NCI-H526 (cell line): ENCODE data around the gene PREX1.

Experiments used
- DNase-seq, 2 experiments: peaks; one replicate each; lab custom pipeline; 2025; lab: John Stamatoyannopoulos, UW

Gene PREX1

DNA sequence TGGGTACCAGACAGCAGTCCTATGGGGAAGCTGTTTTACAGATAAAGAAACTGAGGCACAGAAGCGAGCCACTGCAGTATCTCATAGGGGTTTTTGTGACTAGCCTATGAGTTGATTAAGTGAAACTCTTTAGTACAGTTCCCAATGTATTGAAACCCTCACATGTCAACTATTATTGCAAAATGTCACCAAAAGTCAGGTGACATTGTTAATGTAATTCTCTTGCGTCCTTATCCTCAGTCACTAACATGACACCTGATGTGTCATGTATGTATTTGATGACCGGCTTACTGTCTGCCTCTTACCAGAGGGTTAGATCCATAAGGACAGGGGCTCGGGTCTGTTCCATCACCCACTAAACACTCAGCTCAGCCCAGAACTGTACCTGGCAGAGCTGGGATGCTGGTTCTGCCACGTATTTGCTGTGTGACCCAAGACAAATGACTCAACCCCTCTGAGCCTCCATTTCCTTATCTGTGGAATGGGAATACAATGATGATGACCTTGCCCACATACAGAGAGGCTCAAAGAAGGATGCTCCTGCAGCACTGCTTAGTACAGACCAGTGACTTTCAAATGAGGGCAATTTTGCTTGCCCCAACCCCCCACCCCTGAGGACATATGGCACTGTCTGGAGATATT lies 32.9 kb downstream of the PREX1 start:
- no peak for DNase-seq

DNA sequence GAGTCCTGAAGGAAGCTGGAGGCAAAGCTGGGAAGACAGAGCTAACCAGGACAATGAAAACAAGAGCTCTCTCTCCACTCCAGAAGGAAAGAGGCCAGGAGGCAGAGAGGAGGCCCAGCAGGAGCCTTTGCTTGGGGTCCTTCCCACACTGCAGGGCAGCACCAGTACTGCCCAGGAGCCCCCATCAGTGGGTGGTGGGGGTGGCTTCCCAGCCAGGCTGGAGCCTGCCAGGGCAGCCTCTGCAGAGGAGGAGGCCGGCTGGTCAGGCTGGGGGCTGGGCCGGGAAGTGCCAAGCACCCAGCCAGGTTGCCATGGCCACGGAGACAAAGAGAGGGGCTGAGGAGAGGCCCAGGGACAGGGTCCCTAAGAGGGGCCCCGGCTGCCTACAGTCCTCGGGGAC lies 33.4 kb downstream of the PREX1 start:
- DNase-seq = peak in 1 of 2 experiments; percentile 24

DNA sequence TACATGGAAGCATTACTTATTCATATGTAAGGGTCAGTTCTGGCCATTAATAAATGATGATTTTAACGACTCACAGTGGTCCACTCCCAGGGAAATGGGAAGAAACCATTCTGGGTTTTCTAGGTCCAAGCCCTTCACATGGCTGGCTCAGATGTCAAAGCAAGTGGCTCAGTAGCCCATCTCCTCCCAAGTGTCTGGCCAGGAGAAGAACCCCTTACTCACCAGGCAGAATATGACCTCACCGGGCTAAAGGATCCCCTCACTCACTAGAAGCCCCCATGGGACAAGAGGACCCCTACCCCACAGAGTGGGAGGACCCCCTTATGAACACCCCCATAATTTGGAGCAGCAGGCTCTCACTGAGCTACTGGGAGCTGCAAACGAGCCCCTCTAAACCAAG lies 34.0 kb downstream of the PREX1 start:
- DNase-seq = no peak

DNA sequence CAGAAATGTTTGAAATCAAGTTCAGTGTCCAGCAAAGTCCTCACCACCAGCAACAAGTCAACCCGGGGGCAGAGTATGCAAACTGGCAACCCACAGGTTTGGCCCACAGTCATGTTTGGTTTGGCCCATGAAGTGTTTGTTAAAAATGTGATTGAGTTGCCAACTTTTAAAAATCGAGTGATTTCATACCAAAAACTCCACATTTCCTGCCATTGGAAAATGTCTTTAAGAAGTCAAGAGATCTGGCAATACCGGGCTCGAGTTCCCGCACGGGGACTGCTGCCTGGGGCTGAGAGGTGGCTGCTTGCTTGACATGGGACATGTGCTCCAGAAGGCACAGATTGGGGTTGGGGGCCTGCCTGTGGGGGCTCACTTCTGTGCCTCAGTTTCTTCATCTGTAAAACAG lies 36.1 kb downstream of the PREX1 start:
- no peak for DNase-seq

DNA sequence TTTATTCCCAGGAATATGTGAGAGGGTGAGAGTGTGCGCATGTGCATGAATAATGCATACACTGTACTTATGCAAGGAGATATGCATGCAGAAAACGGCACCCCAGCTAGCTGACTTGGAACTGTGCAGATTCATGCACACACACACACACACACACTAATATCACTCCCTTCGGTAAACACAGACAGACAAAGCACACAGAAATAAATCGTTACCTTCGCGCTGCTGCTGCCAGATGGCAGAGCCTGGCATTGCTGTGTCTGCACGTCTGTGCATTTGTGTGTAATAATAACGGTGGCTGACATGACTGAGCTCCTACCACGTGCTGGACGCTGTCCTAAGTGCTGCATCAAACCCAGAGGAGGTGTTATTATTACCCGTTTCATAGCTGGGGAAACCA lies 36.8 kb downstream of the PREX1 start:
- peak; percentile 77 to 87 for DNase-seq

DNA sequence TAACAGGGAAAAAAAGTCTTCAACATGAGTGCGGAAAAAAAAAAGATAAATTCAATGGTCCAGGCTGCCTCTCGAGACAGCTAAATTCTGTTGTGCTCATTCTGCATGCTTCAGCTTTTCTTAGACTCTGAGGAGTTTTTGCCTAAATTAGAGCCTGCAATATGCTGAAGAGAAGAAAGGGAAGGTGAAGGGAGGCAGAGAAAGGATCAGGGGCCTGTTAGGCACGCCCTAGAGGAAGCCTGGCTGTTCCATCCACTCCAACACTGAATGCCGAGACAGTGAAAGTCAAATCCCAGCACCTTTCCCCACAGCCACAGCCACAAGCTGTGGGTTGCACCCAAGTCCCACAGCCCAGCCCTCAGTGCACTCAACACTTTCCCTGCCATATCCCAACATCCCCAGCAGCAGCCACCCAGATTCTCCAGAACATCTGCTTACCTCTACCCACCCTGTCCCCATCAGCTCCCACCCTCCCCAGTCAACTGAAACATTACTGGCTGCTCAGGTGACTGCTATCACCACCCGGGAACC lies 37.3 kb downstream of the PREX1 start:
- DNase-seq = peak in 1 of 2 experiments; percentile 62

DNA sequence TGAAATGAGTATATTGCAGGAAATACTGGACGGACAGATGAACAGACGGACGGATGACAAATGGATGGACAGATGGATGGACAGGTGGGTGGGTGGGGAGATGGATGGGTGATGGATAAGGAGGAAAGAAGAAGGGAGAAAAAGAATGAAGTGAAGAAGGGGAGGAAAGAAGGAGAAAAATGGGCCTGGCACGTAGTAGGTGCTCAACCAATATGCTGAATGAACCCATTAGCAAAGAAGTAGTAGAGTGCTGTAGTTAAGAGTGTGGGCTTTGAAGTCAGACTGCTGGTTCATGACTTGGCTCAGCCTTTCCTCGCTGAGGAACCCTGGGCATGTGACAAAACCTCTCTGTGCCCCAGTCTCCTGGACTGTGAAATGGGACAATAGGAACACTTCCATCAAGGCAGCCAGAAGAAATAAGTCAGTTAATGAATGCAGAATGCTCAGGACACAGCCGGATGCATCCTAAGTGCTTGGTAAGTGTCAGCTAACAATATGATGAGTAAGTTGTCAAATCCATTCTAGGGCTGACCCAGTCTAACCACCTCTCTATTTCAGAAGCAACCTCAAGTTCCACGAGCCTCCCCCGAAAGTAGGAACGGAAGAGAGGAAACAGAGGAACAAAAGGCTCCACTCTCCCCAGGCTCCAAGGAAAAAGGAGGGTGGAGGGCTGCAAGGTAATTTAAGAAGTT lies 37.9 kb downstream of the PREX1 start:
- DNase-seq = no peak

DNA sequence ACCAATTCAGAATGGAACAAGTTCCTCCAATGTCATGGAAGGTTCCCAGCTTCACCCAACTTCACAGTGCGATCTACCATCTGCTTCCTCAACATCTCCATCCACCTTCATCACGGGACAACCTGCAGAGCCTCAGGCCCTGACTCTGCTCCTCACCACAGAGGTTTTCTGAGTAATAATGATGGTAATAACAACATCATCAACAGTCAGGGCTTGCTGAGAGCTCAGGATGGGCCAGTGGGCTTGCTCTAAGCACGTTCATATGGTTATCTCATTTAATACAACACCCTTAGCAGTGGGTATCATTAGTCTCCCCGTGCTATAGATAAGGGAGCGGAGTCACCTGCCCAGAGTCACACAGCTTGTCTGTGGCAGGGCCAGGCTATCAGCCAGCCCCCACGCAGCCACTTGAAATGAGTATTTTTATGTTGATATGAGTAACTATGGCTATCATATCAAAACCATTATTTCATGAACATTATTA lies 38.6 kb downstream of the PREX1 start:
- DNase-seq = no peak

DNA sequence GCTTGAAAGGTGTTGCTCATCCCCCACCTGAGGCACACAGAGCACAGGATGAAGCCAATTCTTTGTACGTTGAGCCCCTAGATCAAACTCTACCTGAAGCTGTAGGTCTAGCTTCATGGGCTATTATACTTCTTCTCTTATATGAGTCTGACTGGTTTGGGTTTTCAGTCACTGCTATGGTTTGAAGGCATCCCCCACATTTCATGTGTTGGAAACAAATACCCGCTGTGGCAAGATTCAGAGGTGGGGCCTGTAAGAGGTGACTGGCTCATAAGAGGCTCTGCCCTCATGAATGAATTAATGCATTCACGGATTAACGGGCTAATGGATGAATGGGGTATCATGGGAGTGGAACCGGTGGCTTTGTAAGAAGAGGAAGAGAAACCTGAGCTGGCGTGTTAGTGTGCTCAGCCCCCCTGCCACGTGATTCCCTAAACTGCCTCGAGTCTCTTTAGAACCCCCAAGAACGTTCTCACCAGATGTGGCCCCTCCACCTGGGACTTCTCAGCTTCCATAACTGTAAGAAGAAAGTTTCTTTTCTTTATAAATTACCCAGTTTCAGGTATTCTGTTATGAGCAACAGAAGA lies 39.2 kb downstream of the PREX1 start:
- no peak for DNase-seq

DNA sequence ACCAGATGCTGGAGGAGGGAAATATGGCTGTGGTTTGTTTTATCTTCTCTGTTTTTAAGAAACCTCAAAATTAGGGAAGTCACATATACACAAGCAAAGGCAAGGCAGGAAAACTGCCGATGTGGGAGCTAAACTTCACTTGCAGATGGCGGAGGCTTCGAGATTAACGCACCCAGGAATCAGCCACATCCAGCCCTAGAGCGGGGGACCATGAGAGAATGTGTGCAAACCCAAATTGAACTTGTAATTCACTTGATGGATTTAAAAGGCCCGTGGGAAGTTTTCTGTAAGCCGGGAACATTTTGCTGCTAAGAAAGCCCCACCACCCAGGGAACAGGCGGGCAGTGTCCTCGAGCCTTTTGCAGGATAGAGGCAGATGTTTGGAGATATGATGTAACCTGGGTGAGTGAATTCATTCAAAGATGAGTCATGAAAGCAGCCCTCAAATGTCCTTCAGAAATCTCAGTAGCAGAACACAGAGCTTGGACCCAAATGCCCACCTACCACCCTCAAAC lies 39.9 kb downstream of the PREX1 start:
- DNase-seq = no peak

DNA sequence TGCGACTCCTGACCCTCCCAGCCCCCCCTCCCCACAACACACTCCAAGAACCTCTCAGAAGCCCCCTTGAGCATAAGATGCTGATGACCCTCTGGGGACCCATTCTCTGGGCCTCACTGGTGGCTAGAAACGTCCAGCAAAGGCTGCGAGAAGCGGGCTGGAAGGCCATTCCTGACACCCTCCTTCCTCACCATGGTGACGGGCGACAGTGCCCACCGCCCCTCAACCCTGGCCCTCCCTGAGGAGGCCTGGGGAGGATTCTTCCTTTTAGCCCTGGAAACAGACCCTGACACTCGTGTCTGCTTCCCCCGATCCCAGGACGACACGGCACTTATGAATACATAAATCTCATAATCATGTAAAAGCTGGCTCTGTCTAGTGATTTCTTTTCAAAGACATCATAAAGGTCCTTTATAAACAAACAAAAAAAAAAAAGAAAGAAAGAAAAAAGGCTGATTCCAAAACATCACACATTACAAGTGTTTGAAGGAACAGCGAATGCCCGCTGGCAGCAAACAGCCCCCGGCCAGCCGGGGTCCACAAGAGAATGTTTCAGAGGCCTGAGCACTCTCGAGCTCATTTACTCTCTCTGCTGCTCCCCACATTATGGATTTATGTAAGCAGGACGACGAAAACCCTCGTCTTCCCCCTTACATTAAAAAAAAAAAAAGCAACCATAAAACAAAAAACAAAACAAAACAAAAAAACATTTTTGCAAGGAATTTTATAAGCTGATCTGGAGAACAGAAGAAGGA lies 40.7 kb downstream of the PREX1 start:
- no peak for DNase-seq

DNA sequence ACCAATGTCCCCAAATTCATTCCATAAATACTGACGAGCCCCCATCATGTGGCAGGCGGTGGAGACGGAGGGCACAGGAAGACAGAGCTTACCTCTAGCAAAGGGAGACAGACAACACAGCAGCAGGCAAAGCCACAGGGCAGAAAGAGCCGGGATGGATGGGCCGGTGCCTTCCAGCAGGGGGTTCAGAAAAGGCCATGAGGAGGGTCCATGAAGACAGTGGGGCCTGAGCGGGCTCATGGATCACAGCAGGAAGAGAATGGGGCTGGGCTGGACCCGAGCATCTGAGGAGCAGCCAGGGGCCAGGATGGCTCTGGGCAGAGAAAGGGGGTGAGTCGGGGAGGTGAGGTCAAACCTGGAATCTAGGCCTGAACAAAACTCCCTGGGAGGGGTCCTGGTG lies 42.0 kb downstream of the PREX1 start:
- DNase-seq = no peak

DNA sequence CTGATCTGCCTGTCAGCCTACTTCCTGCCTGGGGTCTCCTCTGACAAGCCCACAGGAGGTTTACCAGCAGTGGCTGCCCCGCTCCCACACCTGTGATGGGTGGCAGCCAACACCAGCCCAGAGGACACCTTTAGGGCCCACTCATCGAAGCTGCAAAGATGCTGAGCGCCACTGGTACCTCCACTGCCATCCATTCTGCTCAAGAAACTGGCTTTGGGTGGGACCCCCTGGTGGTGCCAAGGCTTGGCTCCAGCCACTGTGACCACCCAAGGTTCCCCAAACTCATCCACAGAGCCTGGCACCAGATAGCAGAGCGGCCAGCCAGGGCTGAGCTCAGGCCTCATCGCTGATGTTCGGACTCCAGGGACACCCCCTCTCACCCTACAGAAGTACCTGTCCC lies 42.5 kb downstream of the PREX1 start:
- no peak for DNase-seq

DNA sequence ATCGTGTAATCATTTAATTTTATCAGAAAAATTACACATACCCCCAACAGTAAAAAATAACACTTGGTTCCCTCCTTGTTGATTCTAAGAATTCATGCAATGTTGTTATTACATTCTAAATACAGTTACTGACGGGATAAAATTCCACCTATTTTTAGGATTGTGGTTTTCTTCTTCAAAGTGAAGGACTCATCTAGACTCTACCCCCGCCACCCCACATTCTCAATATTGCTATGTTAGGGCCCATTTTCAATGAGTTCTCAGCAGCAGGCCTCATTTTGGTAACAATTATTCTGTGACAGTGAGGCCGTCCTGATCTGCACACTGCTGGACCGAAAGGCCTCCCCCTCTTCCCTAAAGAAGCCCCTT lies 43.5 kb downstream of the PREX1 start:
- no peak for DNase-seq

DNA sequence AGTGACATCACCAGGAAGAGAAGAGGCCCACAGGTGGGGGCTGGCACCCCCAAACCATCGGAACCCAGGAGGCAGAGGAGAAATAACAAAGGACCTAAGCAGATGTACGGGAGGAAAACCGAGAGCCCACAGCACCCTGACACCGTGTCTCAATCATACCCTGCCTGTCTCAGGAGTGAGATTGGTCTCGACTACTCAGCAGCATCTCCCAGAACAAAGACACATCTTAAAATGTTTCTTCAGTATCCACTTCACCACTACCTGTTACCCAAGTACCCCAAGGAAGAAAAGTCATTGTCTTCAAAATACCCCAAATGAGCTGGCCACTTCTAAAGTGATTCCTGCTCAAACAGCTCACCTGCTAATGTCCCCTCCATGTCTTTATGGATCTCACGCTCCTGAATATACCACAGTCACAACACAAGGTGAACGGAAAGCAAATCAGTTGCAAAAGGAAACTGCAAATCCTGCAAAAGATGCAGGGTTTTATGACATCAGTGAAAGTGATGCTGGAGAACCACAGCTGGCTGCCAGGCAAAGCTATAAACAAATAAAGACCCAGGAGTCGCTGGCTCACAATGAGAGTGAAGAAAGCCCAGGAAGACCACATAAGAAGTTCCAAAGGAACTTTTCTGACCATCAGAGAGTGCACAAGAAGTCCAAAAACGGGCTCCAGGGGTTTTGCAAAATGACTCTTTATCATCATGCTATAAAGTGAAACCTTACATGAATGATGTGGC lies 44.1 kb downstream of the PREX1 start:
- DNase-seq = no peak

DNA sequence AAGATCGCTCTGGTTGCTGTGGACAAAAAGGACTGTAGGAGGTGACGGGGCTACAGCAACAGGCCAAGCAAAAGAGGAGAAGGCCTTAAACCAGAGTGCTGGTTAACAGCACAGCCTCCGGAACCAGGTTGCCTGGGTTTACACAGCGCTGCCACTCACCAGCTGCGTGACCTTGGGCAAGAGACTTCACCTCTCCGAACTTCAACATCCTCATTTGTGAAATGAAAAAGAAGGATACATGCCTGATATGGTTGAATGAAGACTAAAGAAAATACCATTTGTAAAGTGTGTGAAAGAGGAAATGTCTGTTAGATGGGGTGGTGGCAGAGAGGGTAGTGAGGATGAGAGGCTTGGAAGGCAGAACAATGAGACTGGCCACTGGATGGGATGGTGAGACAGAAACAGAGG lies 44.9 kb downstream of the PREX1 start:
- no peak for DNase-seq

DNA sequence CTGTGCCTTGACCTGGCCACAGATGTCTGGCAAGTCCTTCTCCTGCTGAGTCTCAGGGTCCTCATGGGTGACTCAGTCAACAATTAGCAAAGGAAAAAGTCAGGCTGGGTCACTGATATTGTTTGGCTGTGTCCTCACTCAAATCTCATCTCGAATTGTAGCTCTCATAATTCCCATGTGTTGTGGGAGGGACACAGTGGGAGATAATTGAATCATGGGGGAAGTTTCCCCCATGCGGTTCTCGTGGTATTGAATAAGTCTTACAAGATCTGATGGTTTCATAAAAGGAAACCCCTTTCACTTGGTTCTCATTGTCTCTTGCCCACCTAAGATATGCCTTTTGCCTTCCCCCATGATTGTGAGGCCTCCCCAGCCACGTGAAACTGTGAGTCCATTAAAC lies 45.7 kb downstream of the PREX1 start:
- DNase-seq = no peak

DNA sequence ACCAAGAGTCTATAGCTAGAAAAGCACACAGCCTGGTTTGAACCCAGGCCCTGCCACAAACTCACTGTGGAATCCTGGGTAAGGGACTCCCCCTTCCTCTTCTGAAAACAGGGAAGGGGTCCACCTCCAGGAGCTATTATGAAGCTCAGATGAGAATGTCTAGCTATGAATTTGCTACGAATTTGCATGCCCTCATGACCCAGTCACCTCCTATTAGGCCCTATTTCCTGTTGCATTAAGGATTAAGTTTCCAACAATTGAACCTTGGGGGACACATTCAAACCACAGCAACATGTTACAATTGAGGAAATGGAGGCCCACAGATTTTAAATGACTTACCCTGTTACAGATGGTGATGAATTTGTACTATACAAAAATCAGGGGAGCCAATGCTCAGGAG lies 46.2 kb downstream of the PREX1 start:
- DNase-seq = no peak

DNA sequence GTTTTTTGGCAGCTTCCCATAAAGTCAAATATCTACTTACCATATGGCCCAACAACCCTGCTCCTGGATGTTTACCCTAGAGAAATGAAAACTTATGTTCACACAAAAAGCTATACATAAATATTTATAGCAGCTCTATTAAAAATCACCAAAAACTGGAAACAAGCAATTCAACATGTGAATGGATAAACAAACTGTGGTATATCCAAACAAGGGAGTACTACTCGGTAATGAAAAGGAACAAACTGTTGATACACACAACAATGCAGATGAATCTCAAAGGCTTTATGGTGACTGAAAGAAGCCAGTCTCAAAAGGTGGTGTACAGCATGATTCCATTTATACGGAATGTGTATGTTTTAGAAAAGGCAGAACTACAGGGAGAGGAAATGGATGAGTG lies 48.4 kb downstream of the PREX1 start:
- DNase-seq = no peak

DNA sequence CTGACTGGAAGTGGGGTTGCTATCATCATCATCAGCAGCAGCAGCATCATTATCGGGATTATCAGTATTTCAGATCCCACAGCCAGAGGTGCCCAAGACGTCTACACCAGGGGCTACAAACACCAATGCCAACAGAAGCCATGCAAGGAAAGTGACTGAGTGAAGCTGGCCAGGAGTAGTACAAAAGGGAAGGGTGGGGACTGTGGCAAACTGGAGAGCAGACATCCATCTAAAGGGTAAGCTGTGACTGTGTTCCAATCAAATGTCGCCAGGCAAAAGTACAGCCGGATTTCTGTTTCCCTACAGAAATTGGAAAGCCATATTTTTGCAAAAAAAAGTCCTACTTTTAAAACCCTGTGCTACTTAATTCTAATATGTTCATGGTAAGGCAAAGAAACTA lies 50.0 kb downstream of the PREX1 start:
- no peak for DNase-seq

DNA sequence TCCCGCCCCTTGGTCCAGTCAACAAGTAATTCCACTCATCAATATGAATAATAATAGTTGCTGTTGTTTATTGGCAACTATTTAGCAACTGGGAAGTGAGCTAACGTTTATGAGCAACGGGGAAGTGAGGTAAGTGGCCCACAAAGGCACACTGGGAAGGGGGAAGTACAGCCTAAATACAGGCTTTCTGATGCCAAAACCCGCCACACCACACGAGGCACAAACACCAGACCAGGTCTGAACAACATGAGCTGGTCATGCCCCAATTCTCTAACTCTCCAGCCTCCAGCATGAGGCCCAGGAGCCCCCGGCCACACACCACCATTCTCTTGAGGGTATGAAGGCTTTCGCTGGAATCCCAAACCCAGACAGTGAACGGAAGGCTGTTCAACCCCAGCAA lies 50.8 kb downstream of the PREX1 start:
- no peak for DNase-seq

DNA sequence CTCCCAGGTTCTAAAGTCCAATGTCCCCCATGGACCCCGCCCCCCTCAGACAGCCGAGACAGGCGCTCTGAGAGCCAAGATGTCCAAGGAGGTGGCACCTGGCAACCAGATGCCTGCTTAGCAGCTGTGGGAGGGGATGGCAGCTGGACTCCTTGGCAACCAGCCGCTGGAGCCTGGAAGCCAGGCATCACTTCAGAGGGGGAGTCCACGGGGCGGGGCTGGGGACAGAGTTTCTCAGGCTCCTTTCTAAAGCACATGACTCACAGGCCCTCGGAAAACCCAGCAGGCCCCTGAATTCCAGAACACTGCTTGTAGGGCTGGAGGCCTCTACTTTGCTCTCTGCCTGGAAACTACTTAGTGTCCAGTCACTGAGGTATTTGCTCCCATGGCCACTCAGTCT lies 51.5 kb downstream of the PREX1 start:
- no peak for DNase-seq
